Stomach (tissue), 4 donors: ENCODE results near the gene CMIP.

ENCODE experiments used
- EP300 ChIP-seq: sonication (generic); formaldehyde crosslinking; IDR thresholded peaks from one replicate; pipeline ENCODE4 v1.6.1; 2017; ENCODE audit warnings: antibody characterized with exemption
- POLR2A ChIP-seq, 4 donors: fragments of 450-650 bp; IDR thresholded peaks; one replicate each; pipeline ENCODE4 v1.6.1; 2016; ENCODE audit warnings: antibody characterized with exemption in 4 of 4, control low read depth in 2 of 4, mild to moderate bottlenecking in 1 of 4, moderate library complexity in 1 of 4
- TF ChIP-seq, protein P1 (sequence below), 7 experiments: fragments of 450-650 bp in 4 of 7; fragments of 200-600 bp in 3 of 7; sonication (generic) in 3 of 7; IDR thresholded peaks; one replicate each; pipeline ENCODE4 v1.5.1; 2016 to 2019; ENCODE audit warnings: antibody characterized with exemption in 7 of 7, control low read depth in 2 of 7, mild to moderate bottlenecking in 1 of 7

DNA sequence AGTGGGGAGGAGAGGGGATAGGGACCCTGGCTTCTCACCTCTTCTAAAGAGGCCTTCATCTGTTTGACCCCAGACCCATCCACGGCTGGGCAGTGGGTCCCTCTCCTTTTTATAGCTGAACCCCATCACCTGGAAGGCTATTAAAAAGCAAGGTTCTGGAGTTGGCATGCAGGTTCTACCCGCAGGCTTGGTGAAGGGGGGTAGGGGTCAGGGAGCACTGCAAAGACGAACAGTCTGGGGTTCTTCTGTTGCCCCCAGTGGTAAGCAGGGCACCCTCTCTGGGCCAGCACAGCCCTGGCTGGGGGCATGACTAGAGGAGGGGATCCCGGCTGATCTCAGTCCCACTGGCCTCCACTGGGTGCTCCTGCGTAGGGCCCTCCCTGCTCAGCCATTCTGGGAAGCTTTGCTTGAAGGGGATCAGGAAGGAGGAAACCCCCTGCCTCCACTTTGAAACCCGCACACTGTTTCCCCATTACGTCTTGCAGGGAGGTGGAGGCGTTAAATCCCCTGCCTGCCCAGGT lies 13.6 kb downstream of the CMIP start:
- TF ChIP-seq POLR2A (IDR thresholded peaks at IDR 0.05) (no peak), EP300 (no peak)
- TF ChIP-seq, protein P1, sequence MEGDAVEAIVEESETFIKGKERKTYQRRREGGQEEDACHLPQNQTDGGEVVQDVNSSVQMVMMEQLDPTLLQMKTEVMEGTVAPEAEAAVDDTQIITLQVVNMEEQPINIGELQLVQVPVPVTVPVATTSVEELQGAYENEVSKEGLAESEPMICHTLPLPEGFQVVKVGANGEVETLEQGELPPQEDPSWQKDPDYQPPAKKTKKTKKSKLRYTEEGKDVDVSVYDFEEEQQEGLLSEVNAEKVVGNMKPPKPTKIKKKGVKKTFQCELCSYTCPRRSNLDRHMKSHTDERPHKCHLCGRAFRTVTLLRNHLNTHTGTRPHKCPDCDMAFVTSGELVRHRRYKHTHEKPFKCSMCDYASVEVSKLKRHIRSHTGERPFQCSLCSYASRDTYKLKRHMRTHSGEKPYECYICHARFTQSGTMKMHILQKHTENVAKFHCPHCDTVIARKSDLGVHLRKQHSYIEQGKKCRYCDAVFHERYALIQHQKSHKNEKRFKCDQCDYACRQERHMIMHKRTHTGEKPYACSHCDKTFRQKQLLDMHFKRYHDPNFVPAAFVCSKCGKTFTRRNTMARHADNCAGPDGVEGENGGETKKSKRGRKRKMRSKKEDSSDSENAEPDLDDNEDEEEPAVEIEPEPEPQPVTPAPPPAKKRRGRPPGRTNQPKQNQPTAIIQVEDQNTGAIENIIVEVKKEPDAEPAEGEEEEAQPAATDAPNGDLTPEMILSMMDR (IDR thresholded peaks at IDR 0.05) = no peak
